Measurements from ENCODE around the gene GOT1. TPM values are rescaled to one million over a fixed set of nuclear protein-coding genes. Genes with fewer than 3 reads are reported as not detected.

GOT1 gene
- 30.2 and 30.9 TPM in 2 replicates for total RNA-seq

- intact Hi-C loops (cut with micrococcal nuclease) = loop anchor here (1.0 to 10.0 kb wide), 12 partner anchors 38 to 1933 kb away; partner anchors contain the start of genes COX15, CUTC, DNMBP and ENTPD7
Measured at GRCh38 chr10:99430451-99431189, at the start of gene GOT1. TSS of gene GOT1 (minus strand) at chr10:99430624. CDS start at chr10:99430565, 59 bp downstream.

GRCh38 chr10:99470327-99470726 is 39.9 kb upstream of the GOT1 start:
- intact Hi-C loops (cut with micrococcal nuclease) = no loop called here

GRCh38 chr10:99467236-99467999 is 37.0 kb upstream of the GOT1 start:
- intact Hi-C loops (cut with micrococcal nuclease) = no loop called here

- intact Hi-C loops (cut with micrococcal nuclease) = no loop called here
Measured at GRCh38 chr10:99466632-99467223, 36.3 kb upstream of the GOT1 start.

- intact Hi-C loops (cut with micrococcal nuclease) = no loop called here
Measured at GRCh38 chr10:99461230-99461629, 30.8 kb upstream of the GOT1 start.

GRCh38 chr10:99460070-99460469 is 29.6 kb upstream of the GOT1 start:
- intact Hi-C loops (cut with micrococcal nuclease) = no loop called here

- intact Hi-C loops (cut with micrococcal nuclease) = no loop called here
Measured at GRCh38 chr10:99459217-99459616, 28.8 kb upstream of the GOT1 start.

- intact Hi-C loops (cut with micrococcal nuclease) = no loop called here
Measured at GRCh38 chr10:99457813-99458212, 27.4 kb upstream of the GOT1 start.

GRCh38 chr10:99456931-99457288 is 26.5 kb upstream of the GOT1 start:
- intact Hi-C loops (cut with micrococcal nuclease) = no loop called here

- intact Hi-C loops (cut with micrococcal nuclease) = no loop called here
Measured at GRCh38 chr10:99456207-99456930, 25.9 kb upstream of the GOT1 start.

GRCh38 chr10:99451981-99452380 is 21.6 kb upstream of the GOT1 start:
- intact Hi-C loops (cut with micrococcal nuclease) = no loop called here

- intact Hi-C loops (cut with micrococcal nuclease) = no loop called here
Measured at GRCh38 chr10:99451499-99451788, 21.0 kb upstream of the GOT1 start.

- intact Hi-C loops (cut with micrococcal nuclease) = no loop called here
Measured at GRCh38 chr10:99450624-99451498, 20.4 kb upstream of the GOT1 start.

GRCh38 chr10:99450156-99450555 is 19.7 kb upstream of the GOT1 start:
- intact Hi-C loops (cut with micrococcal nuclease) = no loop called here

GRCh38 chr10:99449023-99449422 is 18.6 kb upstream of the GOT1 start:
- intact Hi-C loops (cut with micrococcal nuclease) = no loop called here

GRCh38 chr10:99444383-99445045 is 14.1 kb upstream of the GOT1 start:
- intact Hi-C loops (cut with micrococcal nuclease) = no loop called here

GRCh38 chr10:99443500-99443899 is 13.1 kb upstream of the GOT1 start:
- intact Hi-C loops (cut with micrococcal nuclease) = no loop called here

- intact Hi-C loops (cut with micrococcal nuclease) = no loop called here
Measured at GRCh38 chr10:99442394-99442793, 12.0 kb upstream of the GOT1 start.

GRCh38 chr10:99438890-99439289 is 8.5 kb upstream of the GOT1 start:
- intact Hi-C loops (cut with micrococcal nuclease) = loop anchor here (5.0 to 10.0 kb wide), 3 partner anchors 98 to 1476 kb away; partner anchors contain the start of genes DNMBP and SLF2

- intact Hi-C loops (cut with micrococcal nuclease) = loop anchor here (1.0 to 10.0 kb wide), 6 partner anchors 101 to 1479 kb away; partner anchors contain the start of genes DNMBP and SLF2
Measured at GRCh38 chr10:99435986-99436638, 5.7 kb upstream of the GOT1 start.
